Fibroblast of villous mesenchyme (primary cell): ENCODE measurements around the gene CUL3. TPM values are rescaled to one million over a fixed set of nuclear protein-coding genes. Genes with fewer than 3 reads are reported as not detected.

Experiments
- DNase-seq: peaks from one replicate; pipeline ENCODE4 v3.0.0-alpha.2; 2010; ENCODE audit warnings: low read depth
- H3K4me3 ChIP-seq: 2 replicates; pipeline ENCODE4 v1.5.1; 2011; ENCODE audit warnings: low read depth, mild to moderate bottlenecking, low read length
- CTCF ChIP-seq: IDR thresholded peaks from 2 replicates; pipeline ENCODE4 v1.5.1; 2012; ENCODE audit warnings: low read depth, mild to moderate bottlenecking, low read length; ENCODE audit not compliant: insufficient read depth
- total RNA-seq: library from RNA; depleted of rRNA; stranded (reverse); fragments of >200 nt; gene quantifications from 2 replicates; pipeline ENCODE4 v1.2.3, GENCODE V29; 2012

The CUL3 gene
- total RNA-seq, 1 donor = 82.5 TPM

DNA sequence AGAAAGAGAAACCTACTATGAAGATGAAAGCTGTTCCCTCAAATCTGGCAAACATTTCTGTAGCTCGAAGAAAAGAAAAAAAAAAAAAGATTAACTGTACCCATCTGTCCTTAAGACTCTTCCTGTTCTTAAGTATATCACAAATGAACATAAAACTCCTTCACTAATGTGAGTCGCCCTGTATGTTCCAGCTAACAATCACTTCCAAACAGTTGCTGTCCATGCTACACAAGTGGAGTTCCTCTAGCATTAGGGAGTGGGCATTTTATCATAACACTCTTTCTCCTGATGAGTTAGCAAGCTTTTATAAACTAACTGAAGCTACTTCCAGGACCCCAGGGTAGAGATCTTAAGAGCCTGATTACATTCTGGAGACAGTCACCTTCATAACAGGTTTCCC is 5.8 kb downstream of the CUL3 start:
- H3K4me3 ChIP-seq = peak overlapping the region; percentile 11
- DNase-seq = peak; percentile 55
- no peak for TF ChIP-seq CTCF

GRCh38 chr2:224577541-224577940 is 7.6 kb downstream of the CUL3 start:
- TF ChIP-seq CTCF = no peak
- no peak overlapping the region for H3K4me3 ChIP-seq
- DNase-seq = no peak

GRCh38 chr2:224576088-224576715 is 9.0 kb downstream of the CUL3 start:
- no peak overlapping the region for H3K4me3 ChIP-seq
- DNase-seq = no peak
- no peak for TF ChIP-seq CTCF

DNA sequence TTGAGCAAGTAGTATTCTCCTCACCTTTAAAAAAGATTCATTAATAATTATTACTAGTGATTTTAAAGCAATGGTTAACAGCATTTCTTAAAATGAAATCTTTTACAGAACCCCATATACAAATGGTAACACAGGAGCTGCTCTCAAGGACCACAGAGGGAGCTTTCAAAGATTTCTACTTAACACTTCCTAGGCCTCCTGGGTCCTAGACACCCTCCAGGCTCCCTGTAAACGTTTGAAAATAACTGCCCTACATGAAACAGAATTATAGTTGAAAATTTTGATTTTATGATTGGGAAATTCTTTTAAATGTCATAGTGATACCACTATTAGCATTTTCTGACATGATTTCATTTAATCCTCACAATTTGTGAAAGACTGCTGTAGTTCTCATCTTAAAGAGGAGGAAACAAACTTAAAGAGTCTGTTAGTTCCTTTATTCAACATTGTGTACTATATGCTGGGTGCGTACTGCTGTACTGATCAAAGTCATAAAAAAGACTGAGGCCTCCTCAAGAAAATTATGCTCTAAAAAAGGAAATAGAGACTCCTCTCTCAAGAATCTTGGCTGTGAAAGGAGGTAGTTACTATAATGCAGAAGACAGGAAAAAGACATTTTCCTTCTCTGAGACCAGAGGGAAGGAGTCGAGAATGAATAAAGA is 10.6 kb downstream of the CUL3 start:
- DNase-seq = no peak
- no peak overlapping the region for H3K4me3 ChIP-seq
- TF ChIP-seq CTCF = no peak

- no peak overlapping the region for H3K4me3 ChIP-seq
- TF ChIP-seq CTCF = no peak
- no peak for DNase-seq
Measured at GRCh38 chr2:224573724-224574123, 11.4 kb downstream of the CUL3 start.

DNA sequence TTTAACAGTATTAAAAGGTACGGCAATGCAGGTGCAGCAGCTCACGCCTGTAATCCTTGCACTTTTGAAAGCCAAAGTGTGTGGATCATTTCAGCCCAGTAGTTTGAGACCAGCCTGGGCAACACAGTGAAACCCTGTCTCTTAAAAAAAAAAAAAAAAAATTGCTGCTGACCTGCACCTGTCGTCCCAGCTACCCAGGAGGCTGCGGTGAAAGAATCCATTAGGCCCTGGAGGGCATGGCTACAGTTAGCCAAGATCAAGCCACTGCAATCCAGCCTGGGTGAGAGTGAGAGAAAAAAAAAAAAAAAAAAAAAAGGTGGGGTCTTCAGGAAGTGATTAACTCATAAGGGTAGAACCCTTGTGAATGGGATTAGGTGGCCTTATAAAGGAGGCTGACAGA is 12.8 kb downstream of the CUL3 start:
- H3K4me3 ChIP-seq = no peak overlapping the region
- no peak for DNase-seq
- TF ChIP-seq CTCF = no peak
